ENCODE measurements around the gene CEP131.

- TF ChIP-seq EZH2 (IDR thresholded peaks at IDR 0.05; ENCODE audit: borderline replicate concordance, low read length) (no peak), CTCF (conservative IDR thresholded peaks at IDR 0.05 in 1 of 2, IDR thresholded peaks at IDR 0.05 in 1 of 2; ENCODE audit: extremely low read depth in 1 of 2, insufficient read depth in 1 of 2, low read depth in 1 of 2, low read length in 2 of 2) (no peak)
Observed at GRCh38 chr17:81222906-81223761, at the start of gene CEP131.

Data from mammary epithelial cell (primary cell).